SW480 (cell line): ENCODE data around the gene RNF225.
"Not testable (repeated sequence)": the region's sequence is repeated elsewhere in the genome, so short reads cannot be mapped to it uniquely, and the experiment has no call there.

Source experiments
- DNase-seq: peaks from one replicate; pipeline ENCODE4 v3.0.0-alpha.2; 2016; ENCODE audit warnings: low spot score

RNF225 gene

DNA sequence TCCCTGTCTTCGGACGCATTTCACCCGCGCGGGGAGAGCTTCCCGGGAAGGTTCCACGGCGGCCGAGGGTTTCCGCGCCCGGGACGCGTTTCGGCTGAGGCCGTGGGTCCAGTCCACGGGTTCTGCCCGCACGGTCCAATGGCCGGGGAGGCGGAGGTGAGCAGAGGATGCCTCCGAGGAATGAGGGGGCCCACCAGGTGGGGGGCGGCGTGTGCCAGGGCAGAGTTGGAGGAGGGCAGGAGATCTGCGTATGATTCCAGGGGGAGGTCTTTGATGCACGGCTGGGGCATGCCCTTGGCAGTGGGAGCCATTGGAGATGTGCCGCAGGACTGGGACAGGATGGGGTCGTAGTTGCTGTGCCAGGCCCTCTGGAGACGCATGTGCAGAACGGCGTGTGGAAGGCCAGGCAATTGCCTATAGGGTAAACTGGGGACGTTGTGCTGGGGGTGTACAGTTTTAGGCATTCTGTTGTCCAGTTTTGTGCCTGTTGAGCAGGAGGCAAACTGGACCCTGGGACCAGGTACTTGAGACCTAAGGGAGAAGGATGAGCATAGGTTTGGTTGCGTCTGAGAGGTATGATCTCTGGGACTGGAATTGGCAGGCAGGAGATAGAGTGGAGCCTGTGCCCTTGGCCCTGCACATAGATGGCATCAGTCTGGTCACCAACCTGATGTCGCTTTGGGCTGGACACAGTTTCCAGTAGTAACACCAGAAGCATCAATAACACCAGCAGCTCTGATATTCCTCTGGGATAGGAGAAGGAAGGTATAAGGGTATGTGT, 13.7 kb downstream of the RNF225 start:
- DNase-seq = peak; percentile 74

DNA sequence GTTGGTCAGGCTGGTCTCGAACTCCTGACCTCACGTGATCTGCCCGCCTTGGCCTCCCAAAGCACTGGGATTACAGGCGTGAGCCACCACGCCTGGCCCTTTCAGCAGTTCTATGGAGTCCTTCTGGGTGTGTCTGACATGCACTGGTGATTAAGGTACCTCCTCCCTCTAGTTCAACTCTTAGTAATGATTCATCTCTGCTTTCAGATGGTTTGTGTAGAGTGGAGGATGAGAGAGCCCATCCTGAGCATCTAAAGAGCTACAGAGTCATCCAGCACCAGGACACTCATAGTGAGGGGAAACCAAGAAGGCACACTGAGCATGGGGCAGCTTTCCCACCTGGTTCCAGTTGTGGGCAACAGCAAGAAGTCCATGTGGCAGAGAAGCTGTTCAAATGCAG, 21.1 kb downstream of the RNF225 start:
- DNase-seq = no peak

DNA sequence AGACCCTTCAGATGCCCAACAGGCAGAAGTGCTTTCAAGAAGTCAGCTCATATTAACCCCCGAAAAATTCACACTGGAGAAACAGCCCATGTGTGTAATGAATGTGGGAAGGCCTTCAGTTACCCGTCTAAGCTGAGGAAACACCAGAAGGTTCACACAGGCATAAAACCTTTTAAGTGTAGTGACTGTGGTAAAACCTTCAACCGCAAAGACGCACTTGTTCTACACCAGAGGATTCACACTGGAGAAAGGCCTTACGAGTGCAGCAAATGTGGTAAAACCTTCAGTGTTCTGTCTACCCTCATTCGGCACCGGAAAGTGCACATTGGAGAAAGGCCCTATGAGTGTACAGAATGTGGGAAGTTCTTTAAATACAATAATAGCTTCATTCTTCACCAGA, 21.6 kb downstream of the RNF225 start:
- DNase-seq = no peak

- DNase-seq = no peak
Observed at GRCh38 chr19:58428617-58429016, 33.2 kb downstream of the RNF225 start.

GRCh38 chr19:58429745-58430144, 34.3 kb downstream of the RNF225 start:
- DNase-seq = no peak

- no peak for DNase-seq
Observed at GRCh38 chr19:58434217-58434616, 38.8 kb downstream of the RNF225 start.

GRCh38 chr19:58439576-58440554, 44.4 kb downstream of the RNF225 start, which contains the start of gene ZNF132:
TSS of gene ZNF132 (minus strand) at chr19:58440153. CDS start at chr19:58439821, 332 bp downstream.
- DNase-seq = no peak

DNA sequence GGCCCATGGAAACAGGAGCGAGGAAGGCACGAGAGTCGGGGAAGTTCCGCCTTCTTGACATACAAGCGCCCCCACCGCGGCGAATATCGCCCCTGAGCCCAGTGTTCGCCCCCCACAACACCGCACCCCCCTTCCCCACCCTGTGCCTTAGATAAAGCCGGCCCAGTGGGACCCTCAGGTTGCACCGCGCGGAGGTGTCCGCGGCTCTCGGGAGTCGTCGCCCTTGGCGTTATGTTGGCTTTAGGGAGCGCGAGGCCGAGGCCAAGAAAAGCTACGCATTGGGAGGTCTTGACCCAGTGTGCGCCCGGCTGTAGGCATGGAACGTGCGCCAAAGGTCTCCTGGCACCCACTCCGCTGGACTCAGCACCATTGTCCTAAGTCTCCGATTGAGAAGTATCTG, 45.1 kb downstream of the RNF225 start:
- no peak for DNase-seq

- not testable (repeated sequence) for DNase-seq
Observed at GRCh38 chr19:58442986-58443385, 47.5 kb downstream of the RNF225 start.
